Measurements from ENCODE around the gene NTPCR. TPM values are rescaled to one million over a fixed set of nuclear protein-coding genes. Genes with fewer than 3 reads are reported as not detected.

The NTPCR gene
- polyA plus RNA-seq, 2 of the 4 experiments (the other 2 are of a cell fraction), result 69.9 to 83.6 TPM

DNA sequence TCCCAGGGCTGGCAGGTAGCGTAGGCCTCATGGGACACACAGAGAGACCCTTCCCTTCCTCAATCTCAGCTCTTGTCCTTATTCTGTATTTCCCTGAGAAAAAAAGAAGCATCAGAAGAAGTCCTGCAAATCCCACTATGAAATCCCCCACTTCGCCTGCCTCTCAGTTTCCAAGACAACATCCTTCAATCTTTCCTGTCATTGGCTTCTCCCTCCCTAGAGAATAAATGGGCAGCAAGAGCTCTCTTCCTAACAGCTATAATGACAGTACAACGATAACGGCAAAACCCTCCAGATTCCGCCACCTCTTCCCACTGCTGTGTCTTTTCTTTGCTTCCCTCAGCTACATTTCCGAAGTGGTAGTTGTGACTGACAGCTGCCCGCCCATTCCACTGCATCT lies 41.6 kb upstream of the NTPCR start (continued):
- TF ChIP-seq HOXB5 (CRISPR knock-in tag; IDR thresholded peaks at IDR 0.05), result no peak
- TF ChIP-seq HOXB13 (CRISPR knock-in tag; IDR thresholded peaks at IDR 0.05; ENCODE audit: low read depth), result no peak
- no peak for TF ChIP-seq SMC3 (IDR thresholded peaks at IDR 0.05)
- no peak for TF ChIP-seq CEBPB (IDR thresholded peaks at IDR 0.05)
- TF ChIP-seq FOSL2 (IDR thresholded peaks at IDR 0.05), result no peak
- no peak for TF ChIP-seq FOSL2 (CRISPR knock-in tag; IDR thresholded peaks at IDR 0.05)
- no peak for TF ChIP-seq KDM1A (IDR thresholded peaks at IDR 0.05; ENCODE audit: low read depth)
- TF ChIP-seq, protein P1, sequence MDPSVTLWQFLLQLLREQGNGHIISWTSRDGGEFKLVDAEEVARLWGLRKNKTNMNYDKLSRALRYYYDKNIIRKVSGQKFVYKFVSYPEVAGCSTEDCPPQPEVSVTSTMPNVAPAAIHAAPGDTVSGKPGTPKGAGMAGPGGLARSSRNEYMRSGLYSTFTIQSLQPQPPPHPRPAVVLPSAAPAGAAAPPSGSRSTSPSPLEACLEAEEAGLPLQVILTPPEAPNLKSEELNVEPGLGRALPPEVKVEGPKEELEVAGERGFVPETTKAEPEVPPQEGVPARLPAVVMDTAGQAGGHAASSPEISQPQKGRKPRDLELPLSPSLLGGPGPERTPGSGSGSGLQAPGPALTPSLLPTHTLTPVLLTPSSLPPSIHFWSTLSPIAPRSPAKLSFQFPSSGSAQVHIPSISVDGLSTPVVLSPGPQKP (IDR thresholded peaks at IDR 0.05; ENCODE audit: low read depth, low read length), result no peak
- no peak for TF ChIP-seq POLR2AphosphoS2 (conservative IDR thresholded peaks at IDR 0.05; ENCODE audit: low read length)

DNA sequence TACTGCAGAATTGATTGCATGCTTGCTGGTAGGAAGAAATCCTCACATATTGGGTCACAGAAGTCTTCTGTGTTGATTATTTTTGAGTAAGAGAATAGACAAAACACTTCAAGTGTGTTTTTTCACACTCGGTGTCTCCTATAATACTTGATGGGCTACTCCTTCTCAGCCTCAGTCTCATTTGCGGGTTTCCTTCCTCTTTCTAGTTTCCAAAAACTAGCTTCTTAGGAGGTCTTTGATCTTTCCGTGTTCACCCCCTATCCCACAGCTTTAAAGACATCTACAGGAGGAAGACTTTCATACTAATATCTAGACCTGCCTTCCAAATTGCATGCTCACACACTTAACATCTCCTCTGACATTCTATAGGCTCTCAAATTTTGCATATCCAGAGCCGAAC lies 40.7 kb upstream of the NTPCR start:
- TF ChIP-seq ZFP36 (IDR thresholded peaks at IDR 0.05; ENCODE audit: borderline replicate concordance, partially characterized antibody), result no peak
- TF ChIP-seq SREBF2 (IDR thresholded peaks at IDR 0.05), result no peak
- TF ChIP-seq HES2 (IDR thresholded peaks at IDR 0.05), result no peak
- no peak for TF ChIP-seq HDAC2 (IDR thresholded peaks at IDR 0.05)
- no peak for TF ChIP-seq CBX2 (IDR thresholded peaks at IDR 0.05; ENCODE audit: borderline replicate concordance, low read depth)
- no peak for TF ChIP-seq EHF (CRISPR knock-in tag; IDR thresholded peaks at IDR 0.05)
- no peak for TF ChIP-seq ZNF302 (CRISPR knock-in tag; IDR thresholded peaks at IDR 0.05)
- TF ChIP-seq HEYL (CRISPR knock-in tag; IDR thresholded peaks at IDR 0.05), result no peak
- TF ChIP-seq MAZ (IDR thresholded peaks at IDR 0.05; ENCODE audit: borderline replicate concordance, low read depth, low read length), result no peak
- no peak for TF ChIP-seq HOXA7 (CRISPR knock-in tag; IDR thresholded peaks at IDR 0.05)
- no peak for TF ChIP-seq FOXS1 (CRISPR knock-in tag; IDR thresholded peaks at IDR 0.05)
- TF ChIP-seq JUN (IDR thresholded peaks at IDR 0.05), result no peak
- TF ChIP-seq REST (IDR thresholded peaks at IDR 0.05), result no peak
- Histone ChIP-seq H3K9me3 (no peaks in the 10 kb centered on the region), H3K4me1 (peaks cover 3% of the 10 kb centered on the region; the same call in 2 of the 3 replicates), H3K4me3 (no peak overlapping the region), H3K27ac (no peak overlapping the region), H3K4me2 (no peak overlapping the region)
- 64% methylated on average over 4 of the region's 4 CpGs for WGBS (ENCODE audit: missing lambda C conversion rate)
- ChIA-PET POLR2A (no interaction called here), CTCF (interaction anchor here (0.6 to 1.7 kb wide), 3 partner anchors 16 to 260 kb away, joined by 3 read pairs; no protein-coding TSS in a partner anchor)
- DNase-seq (ENCODE audit: low read depth in 1 of 2, low spot score in 1 of 2), result no peak
- FAIRE-seq, result no peak
- ATAC-seq, result no peak

GRCh38 chr1:232911027-232911599 lies 39.3 kb upstream of the NTPCR start:
- no peak for FAIRE-seq
- Histone ChIP-seq H3K9me3 (no peaks in the 10 kb centered on the region), H3K4me3 (no peak overlapping the region), H3K27ac (no peak overlapping the region), H3K4me2 (no peak overlapping the region), H3K4me1 (no peaks in the 10 kb centered on the region)
- no peak for TF ChIP-seq SMC3 (IDR thresholded peaks at IDR 0.05)
- TF ChIP-seq POLR2AphosphoS2 (conservative IDR thresholded peaks at IDR 0.05; ENCODE audit: low read length), result no peak
- no peak for TF ChIP-seq POLR2A (IDR thresholded peaks at IDR 0.05; ENCODE audit: low read length)
- no peak for TF ChIP-seq SREBF2 (IDR thresholded peaks at IDR 0.05)
- no peak for TF ChIP-seq ZFP36 (IDR thresholded peaks at IDR 0.05; ENCODE audit: borderline replicate concordance, partially characterized antibody)
- no peak for TF ChIP-seq USF2 (IDR thresholded peaks at IDR 0.05)
- TF ChIP-seq REST (IDR thresholded peaks at IDR 0.05), result no peak
- no peak for TF ChIP-seq FOXS1 (CRISPR knock-in tag; IDR thresholded peaks at IDR 0.05)
- no peak for TF ChIP-seq HOXA7 (CRISPR knock-in tag; IDR thresholded peaks at IDR 0.05)
- TF ChIP-seq EHMT2 (IDR thresholded peaks at IDR 0.05; ENCODE audit: low read depth), result no peak
- TF ChIP-seq EHF (CRISPR knock-in tag; IDR thresholded peaks at IDR 0.05), result no peak
- TF ChIP-seq KDM5A (IDR thresholded peaks at IDR 0.05), result no peak
- TF ChIP-seq RAD21 (conservative IDR thresholded peaks at IDR 0.05 in 1 of 2, IDR thresholded peaks at IDR 0.05 in 1 of 2), result no peak
- no peak for ATAC-seq
- DNase-seq (ENCODE audit: low read depth in 1 of 2, low spot score in 1 of 2), result no peak
- 67% methylated on average over 5 of the region's 5 CpGs for WGBS (ENCODE audit: missing lambda C conversion rate)
- POLR2A ChIA-PET, result no interaction called here
- CTCF ChIA-PET, result no interaction called here
